ENCODE results near the gene DHPS.

DNA sequence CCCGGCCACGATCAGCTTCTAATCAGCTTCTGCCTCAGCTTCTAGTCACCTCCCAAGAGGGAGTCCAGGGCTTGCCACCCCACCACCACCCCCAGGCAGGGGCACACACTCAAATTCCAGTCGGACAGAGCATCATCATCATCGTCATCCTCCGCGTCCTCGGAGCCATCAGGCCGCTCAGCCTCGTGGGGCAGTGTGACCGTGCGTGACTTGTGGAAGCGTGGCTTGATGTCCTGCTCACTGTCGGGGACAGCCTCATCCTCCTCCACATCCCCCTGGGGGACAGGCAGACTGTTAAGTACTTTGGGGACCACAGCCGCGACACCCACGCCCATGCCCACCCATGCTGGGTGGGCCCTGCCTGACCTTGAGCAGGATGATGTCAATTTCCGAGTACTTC lies 29.5 kb upstream of the DHPS start:
- TF ChIP-seq CTCF (IDR thresholded peaks at IDR 0.05) (no peak), POLR2A (IDR thresholded peaks at IDR 0.05) (no peak), EP300 (IDR thresholded peaks at IDR 0.05; ENCODE audit: low read depth) (no peak), POLR2AphosphoS5 (IDR thresholded peaks at IDR 0.05) (no peak)

Data from transverse colon (tissue), 4 donors.